HCT116 (cell line): Measurements from ENCODE around the gene POC1A. TPM values are rescaled to one million over a fixed set of nuclear protein-coding genes. Genes with fewer than 3 reads are reported as not detected.

Experiments used
- ATAC-seq: fragments of 200-7000 bp; cut with Tn5 transposase; 2 replicates; pipeline ENCODE4 v1.9.1; 2020; ENCODE audit warnings: mild to moderate bottlenecking, moderate library complexity
- BruUV-seq: library from RNA; stranded (reverse); fragments of 400-500 nt; replicated peaks from 2 replicates; lab custom pipeline; 2021; lab: Mats Ljungman, UMichigan
- CTCF ChIA-PET: fragments of 300-600 bp; sonication (Branson Sonifier 250); formaldehyde crosslinking; loops from one replicate; lab custom pipeline; 2021; ENCODE audit warnings: antibody characterized with exemption; lab: Charles Lee
- POLR2A ChIA-PET: fragments of 300-600, 350-600 bp; sonication (Branson Sonifier 250); formaldehyde crosslinking; loops from one replicate; lab custom pipeline; 2021; ENCODE audit warnings: antibody characterized with exemption; lab: Charles Lee
- RAD21 ChIA-PET, 2 experiments: fragments of 300-600 bp; sonication (Branson Sonifier 250); formaldehyde crosslinking; loops; one replicate each; lab custom pipeline; 2023; ENCODE audit warnings: low total read pairs in 2 of 2; ENCODE audit not compliant: uncharacterized antibody in 2 of 2, unreplicated experiment in 2 of 2, low non-redundant PET in 1 of 2; lab: Charles Lee
- DNase-seq: peaks from one replicate; pipeline ENCODE4 v3.0.0-alpha.2; 2010; ENCODE audit warnings: low read depth, low spot score
- H2AFZ ChIP-seq: fragments of 200-600 bp; shearing (Covaris generic), sonication (generic); 2 replicates; pipeline ENCODE4 v1.6.1; 2017; ENCODE audit warnings: low read depth, mixed run types, mixed read lengths, antibody characterized with exemption, low read length; ENCODE audit not compliant: poor library complexity, severe bottlenecking
- H3K27ac ChIP-seq: 2 replicates; pipeline ENCODE4 v1.5.1; 2012; ENCODE audit warnings: low read depth, low read length
- H3K27me3 ChIP-seq: fragments of 200-600 bp; sonication (generic); 2 replicates; pipeline ENCODE4 v1.6.1; 2016; ENCODE audit warnings: mixed run types, low read length, mixed read lengths; ENCODE audit not compliant: insufficient read depth
- H3K36me3 ChIP-seq, 2 experiments: fragments of 200-500 bp in 1 of 2; fragments of 200-600 bp in 1 of 2; sonication (Bioruptor generic) in 1 of 2; sonication (generic) in 1 of 2; 2 replicates each; pipeline versions ENCODE4 v1.5.1 to v1.6.1; 2014 to 2016; ENCODE audit warnings: low read length in 2 of 2, inconsistent platforms in 1 of 2, mixed read lengths in 1 of 2, mixed run types in 1 of 2; ENCODE audit not compliant: insufficient read depth in 2 of 2, control insufficient read depth in 1 of 2
- H3K4me1 ChIP-seq, 2 experiments: fragments of 200-600 bp in 1 of 2; sonication (generic) in 1 of 2; 2 replicates each; pipeline versions ENCODE4 v1.5.1 to v1.6.1; 2012 to 2017; ENCODE audit warnings: low read length in 2 of 2, inconsistent platforms in 1 of 2, mild to moderate bottlenecking in 1 of 2, mixed read lengths in 1 of 2, mixed run types in 1 of 2, moderate library complexity in 1 of 2; ENCODE audit not compliant: insufficient read depth in 2 of 2, control insufficient read depth in 1 of 2
- H3K4me2 ChIP-seq: fragments of 200-600 bp; sonication (generic); 2 replicates; pipeline ENCODE4 v1.6.1; 2017; ENCODE audit warnings: mixed run types, low read length, mixed read lengths
- H3K4me3 ChIP-seq, 2 experiments: fragments of 200-600 bp in 1 of 2; sonication (generic) in 1 of 2; replicated peaks in 1 of 2; 2 replicates each; pipeline ENCODE4 v1.5.1; 2011 to 2016; ENCODE audit warnings: low read length in 2 of 2, control low read depth in 1 of 2, low read depth in 1 of 2, mild to moderate bottlenecking in 1 of 2, mixed read lengths in 1 of 2, mixed run types in 1 of 2
- H3K79me2 ChIP-seq: fragments of 200-600 bp; sonication (generic); 2 replicates; pipeline ENCODE4 v1.6.1; 2017; ENCODE audit warnings: mild to moderate bottlenecking, mixed run types, low read length, moderate library complexity, mixed read lengths; ENCODE audit not compliant: insufficient read depth
- H3K9ac ChIP-seq: fragments of 200-600 bp; sonication (generic); 2 replicates; pipeline ENCODE4 v1.6.1; 2016; ENCODE audit warnings: low read length, mixed read lengths
- H3K9me2 ChIP-seq: fragments of 200-600 bp; sonication (generic), shearing (Covaris generic); 2 replicates; pipeline ENCODE4 v1.6.1; 2017; ENCODE audit warnings: mixed run types, mild to moderate bottlenecking, moderate library complexity; ENCODE audit not compliant: insufficient read depth
- H3K9me3 ChIP-seq, 2 experiments: fragments of 200-500 bp in 1 of 2; fragments of 200-600 bp in 1 of 2; sonication (Bioruptor generic) in 1 of 2; sonication (generic) in 1 of 2; 2 replicates each; pipeline ENCODE4 v1.6.1; 2014 to 2017; ENCODE audit warnings: low read length in 2 of 2, mixed read lengths in 2 of 2, inconsistent platforms in 1 of 2, low read depth in 1 of 2, mild to moderate bottlenecking in 1 of 2, mixed run types in 1 of 2, moderate library complexity in 1 of 2; ENCODE audit not compliant: control insufficient read depth in 1 of 2, insufficient read depth in 1 of 2
- H4K20me1 ChIP-seq: fragments of 200-600 bp; sonication (generic), shearing (Covaris generic); 2 replicates; pipeline ENCODE4 v1.6.1; 2017; ENCODE audit warnings: mixed run types, mild to moderate bottlenecking, moderate library complexity; ENCODE audit not compliant: insufficient read depth
- CBX3 ChIP-seq: IDR thresholded peaks from 2 replicates; pipeline ENCODE4 v1.6.1; 2012; ENCODE audit warnings: low read depth
- EGR1 ChIP-seq: IDR thresholded peaks from 2 replicates; pipeline ENCODE4 v1.6.1; 2012; ENCODE audit warnings: low read depth
- EZH2phosphoT487 ChIP-seq: fragments of 200-600 bp; IDR thresholded peaks from 2 replicates; pipeline ENCODE4 v1.6.1; 2018; ENCODE audit warnings: antibody characterized with exemption, borderline replicate concordance
- JUND ChIP-seq: IDR thresholded peaks from 2 replicates; pipeline ENCODE4 v1.6.1; 2012
- POLR2A ChIP-seq: IDR thresholded peaks from 2 replicates; pipeline ENCODE4 v1.7.0; 2011; ENCODE audit warnings: borderline replicate concordance; ENCODE audit not compliant: insufficient read depth, insufficient read length; ENCODE audit errors: extremely low read depth
- RAD21 ChIP-seq: IDR thresholded peaks from 2 replicates; pipeline ENCODE4 v1.6.1; 2012; ENCODE audit warnings: low read depth, mild to moderate bottlenecking
- TCF7L2 ChIP-seq: IDR thresholded peaks from 2 replicates; pipeline ENCODE4 v1.7.0; 2011; ENCODE audit warnings: borderline replicate concordance, inconsistent platforms; ENCODE audit not compliant: insufficient read depth, insufficient read length; ENCODE audit errors: extremely low read depth
- YY1 ChIP-seq: IDR thresholded peaks from 2 replicates; pipeline ENCODE4 v1.6.1; 2011; ENCODE audit warnings: low read length, low read depth, moderate library complexity, mild to moderate bottlenecking; ENCODE audit not compliant: insufficient replicate concordance; ENCODE audit errors: extremely low read depth
- intact Hi-C: fragments of 100-400 bp; cut with micrococcal nuclease; formaldehyde crosslinking; loops from 2 replicates; pipeline ENCODE4 v1.10.0; 2022
- total RNA-seq: library from RNA; stranded (reverse); gene quantifications from one replicate; pipeline ENCODE4 v1.2.1, GENCODE V29; 2021; ENCODE audit not compliant: unreplicated experiment
- TF ChIP-seq, protein P1 (sequence below), 3 experiments: fragments of 200-600 bp in 1 of 3; sonication (generic) in 1 of 3; IDR thresholded peaks in 2 of 3; conservative IDR thresholded peaks in 1 of 3; 2 replicates each; pipeline ENCODE4 v1.5.1; 2012 to 2017; ENCODE audit warnings: low read depth in 2 of 3, low read length in 2 of 3, antibody characterized with exemption in 1 of 3, borderline replicate concordance in 1 of 3, control low read depth in 1 of 3, mild to moderate bottlenecking in 1 of 3, mixed read lengths in 1 of 3, mixed run types in 1 of 3, moderate library complexity in 1 of 3; ENCODE audit not compliant: insufficient read depth in 1 of 3

Gene POC1A
- total RNA-seq, 1 experiment from 2014 or later = 34.0 TPM

DNA sequence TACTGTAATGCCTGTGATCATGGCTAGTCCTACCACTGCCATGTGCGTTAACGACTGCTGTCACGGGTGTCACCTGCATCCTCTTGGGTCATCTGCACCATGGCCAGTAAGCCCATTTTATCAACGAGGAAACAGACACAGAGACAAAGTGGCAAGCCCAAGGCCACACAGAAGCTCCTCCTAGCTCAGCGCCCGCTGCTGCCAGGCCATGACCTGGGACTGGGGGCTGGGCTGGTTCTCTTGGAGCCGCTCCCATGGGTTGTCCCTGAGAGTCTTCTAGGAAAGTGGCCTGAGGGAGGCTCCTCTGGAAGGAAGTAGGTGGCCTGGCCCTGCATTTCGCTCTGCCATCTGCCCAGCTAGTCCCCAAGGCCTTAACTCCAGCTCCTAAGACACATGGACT, 102.8 kb downstream of the POC1A start:
- ATAC-seq (no peak), DNase-seq (no peak)
- H3K9me3 ChIP-seq = no peaks in the 10 kb centered on the region
- POLR2A ChIA-PET = no interaction called here
- no peak overlapping the region for H2AFZ ChIP-seq
- no peak overlapping the region for H3K4me3 ChIP-seq
- no peaks in the 10 kb centered on the region for H3K27me3 ChIP-seq
- H3K4me2 ChIP-seq = no peak overlapping the region
- CTCF ChIA-PET = no interaction called here
- H3K9ac ChIP-seq = no peak overlapping the region
- peaks cover 13 to 42% of the 10 kb centered on the region in 2 experiments; a peak in 2 of 4 replicates for H3K36me3 ChIP-seq
- no TSS peak for BruUV-seq
- H4K20me1 ChIP-seq = no peaks in the 10 kb centered on the region
- intact Hi-C loops = loop anchor here (5.0 kb wide), 1 partner anchor 91 kb away; no protein-coding TSS in a partner anchor
- no peaks in the 10 kb centered on the region for H3K9me2 ChIP-seq
- no peak for TF ChIP-seq RAD21
- TF ChIP-seq CBX3 = no peak
- no peak for TF ChIP-seq POLR2A
- TF ChIP-seq, protein P1, sequence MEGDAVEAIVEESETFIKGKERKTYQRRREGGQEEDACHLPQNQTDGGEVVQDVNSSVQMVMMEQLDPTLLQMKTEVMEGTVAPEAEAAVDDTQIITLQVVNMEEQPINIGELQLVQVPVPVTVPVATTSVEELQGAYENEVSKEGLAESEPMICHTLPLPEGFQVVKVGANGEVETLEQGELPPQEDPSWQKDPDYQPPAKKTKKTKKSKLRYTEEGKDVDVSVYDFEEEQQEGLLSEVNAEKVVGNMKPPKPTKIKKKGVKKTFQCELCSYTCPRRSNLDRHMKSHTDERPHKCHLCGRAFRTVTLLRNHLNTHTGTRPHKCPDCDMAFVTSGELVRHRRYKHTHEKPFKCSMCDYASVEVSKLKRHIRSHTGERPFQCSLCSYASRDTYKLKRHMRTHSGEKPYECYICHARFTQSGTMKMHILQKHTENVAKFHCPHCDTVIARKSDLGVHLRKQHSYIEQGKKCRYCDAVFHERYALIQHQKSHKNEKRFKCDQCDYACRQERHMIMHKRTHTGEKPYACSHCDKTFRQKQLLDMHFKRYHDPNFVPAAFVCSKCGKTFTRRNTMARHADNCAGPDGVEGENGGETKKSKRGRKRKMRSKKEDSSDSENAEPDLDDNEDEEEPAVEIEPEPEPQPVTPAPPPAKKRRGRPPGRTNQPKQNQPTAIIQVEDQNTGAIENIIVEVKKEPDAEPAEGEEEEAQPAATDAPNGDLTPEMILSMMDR (IDR thresholded peaks at IDR 0.05 in 2 of 3, conservative IDR thresholded peaks at IDR 0.05 in 1 of 3; ENCODE audit: borderline replicate concordance in 1 of 3, insufficient read depth in 1 of 3, low read depth in 2 of 3, low read length in 2 of 3) = no peak
- no peak for TF ChIP-seq EZH2phosphoT487
- no peak for TF ChIP-seq EGR1
- no peak for TF ChIP-seq TCF7L2
- H3K79me2 ChIP-seq = peaks cover 53% of the 10 kb centered on the region
- RAD21 ChIA-PET = no interaction called here
- H3K4me1 ChIP-seq = peaks cover 30 to 48% of the 10 kb centered on the region in 2 experiments
- no peak overlapping the region; the same call in 1 of the 2 replicates for H3K27ac ChIP-seq

DNA sequence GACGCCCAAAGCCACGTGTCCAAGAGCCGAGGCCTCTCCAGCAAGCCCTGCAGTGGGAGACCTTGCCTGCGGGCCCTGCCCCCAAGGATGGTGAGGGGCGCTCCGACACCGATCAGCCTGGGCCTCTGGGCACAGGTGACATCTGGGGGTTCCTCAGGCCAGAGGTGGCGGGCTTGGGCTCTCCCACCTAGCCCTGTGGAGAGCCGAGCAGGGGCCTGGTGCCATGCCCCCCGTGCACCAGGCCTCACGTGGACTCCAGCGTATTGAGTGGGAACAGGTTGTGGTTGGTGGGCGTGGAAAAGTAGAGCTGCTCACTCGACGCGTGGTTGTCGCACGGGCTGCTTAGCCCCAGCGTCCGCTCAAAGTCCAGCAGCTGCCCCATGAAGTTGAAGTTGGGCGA, 103.7 kb downstream of the POC1A start:
- Histone ChIP-seq H3K4me2 (no peak overlapping the region), H3K9me2 (no peaks in the 10 kb centered on the region), H3K9ac (no peak overlapping the region), H3K9me3 (no peaks in the 10 kb centered on the region), H3K27me3 (no peaks in the 10 kb centered on the region), H4K20me1 (no peaks in the 10 kb centered on the region), H3K4me3 (no peak overlapping the region), H3K27ac (no peak overlapping the region), H3K79me2 (peaks cover 49% of the 10 kb centered on the region), H3K36me3 (peaks cover 13 to 42% of the 10 kb centered on the region in 2 experiments; a peak in 2 of 4 replicates), H3K4me1 (peaks cover 38 to 57% of the 10 kb centered on the region in 2 experiments), H2AFZ (no peak overlapping the region)
- no TSS peak for BruUV-seq
- intact Hi-C loops = loop anchor here (5.0 kb wide), 1 partner anchor 92 kb away; no protein-coding TSS in a partner anchor
- ChIA-PET CTCF (no interaction called here), RAD21 (no interaction called here), POLR2A (no interaction called here)
- DNase-seq (no peak), ATAC-seq (no peak)
- TF ChIP-seq POLR2A (no peak), JUND (no peak), CBX3 (no peak), YY1 (no peak)
- TF ChIP-seq, protein P1 (IDR thresholded peaks at IDR 0.05 in 2 of 3, conservative IDR thresholded peaks at IDR 0.05 in 1 of 3; ENCODE audit: borderline replicate concordance in 1 of 3, insufficient read depth in 1 of 3, low read depth in 2 of 3, low read length in 2 of 3) = no peak
